Measurements from ENCODE around the gene DPF3.

DNA sequence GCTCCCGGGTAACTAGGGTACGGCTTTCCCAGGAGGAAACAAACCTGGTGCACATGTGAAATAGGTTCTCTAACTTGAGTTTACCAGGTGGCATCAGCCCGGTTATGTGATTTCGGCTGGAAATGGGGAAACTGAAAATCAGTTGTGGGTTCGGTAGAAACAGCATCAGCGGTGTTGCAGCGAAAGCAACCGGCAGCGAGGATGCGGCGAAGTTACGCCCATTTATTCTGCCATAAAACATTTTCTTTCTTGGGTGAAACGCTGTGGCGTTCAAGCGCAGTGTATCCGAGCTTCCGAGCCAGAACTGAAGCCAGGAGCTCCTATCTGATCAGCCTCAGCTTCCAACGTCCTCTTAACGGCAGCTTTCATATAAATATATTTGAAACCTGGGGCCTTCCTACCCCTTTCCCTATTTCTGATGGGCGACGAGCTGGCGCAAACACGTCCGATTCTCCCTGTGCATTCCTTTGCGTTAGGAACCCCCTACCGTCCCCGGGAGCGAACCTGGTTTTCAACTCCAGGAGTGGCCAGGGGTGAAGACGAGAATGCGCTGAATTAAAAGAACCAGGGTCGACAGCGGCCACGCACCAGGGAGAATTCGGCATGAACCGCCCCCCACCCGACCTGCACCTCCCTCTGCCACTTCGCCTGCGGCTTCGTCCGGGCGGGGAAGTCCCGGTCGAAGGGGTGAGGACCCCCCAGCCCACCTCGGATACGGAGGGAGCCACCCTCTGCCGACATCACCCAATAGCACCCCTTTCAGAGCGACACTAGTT lies 1.6 kb downstream of the DPF3 start:
- TF ChIP-seq, protein P1, sequence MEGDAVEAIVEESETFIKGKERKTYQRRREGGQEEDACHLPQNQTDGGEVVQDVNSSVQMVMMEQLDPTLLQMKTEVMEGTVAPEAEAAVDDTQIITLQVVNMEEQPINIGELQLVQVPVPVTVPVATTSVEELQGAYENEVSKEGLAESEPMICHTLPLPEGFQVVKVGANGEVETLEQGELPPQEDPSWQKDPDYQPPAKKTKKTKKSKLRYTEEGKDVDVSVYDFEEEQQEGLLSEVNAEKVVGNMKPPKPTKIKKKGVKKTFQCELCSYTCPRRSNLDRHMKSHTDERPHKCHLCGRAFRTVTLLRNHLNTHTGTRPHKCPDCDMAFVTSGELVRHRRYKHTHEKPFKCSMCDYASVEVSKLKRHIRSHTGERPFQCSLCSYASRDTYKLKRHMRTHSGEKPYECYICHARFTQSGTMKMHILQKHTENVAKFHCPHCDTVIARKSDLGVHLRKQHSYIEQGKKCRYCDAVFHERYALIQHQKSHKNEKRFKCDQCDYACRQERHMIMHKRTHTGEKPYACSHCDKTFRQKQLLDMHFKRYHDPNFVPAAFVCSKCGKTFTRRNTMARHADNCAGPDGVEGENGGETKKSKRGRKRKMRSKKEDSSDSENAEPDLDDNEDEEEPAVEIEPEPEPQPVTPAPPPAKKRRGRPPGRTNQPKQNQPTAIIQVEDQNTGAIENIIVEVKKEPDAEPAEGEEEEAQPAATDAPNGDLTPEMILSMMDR (conservative IDR thresholded peaks at IDR 0.05) = no peak
- no peak for TF ChIP-seq EZH2 (IDR thresholded peaks at IDR 0.05; ENCODE audit: low read depth)
